ENCODE data around the gene ATXN7L3. TPM values are rescaled to one million over a fixed set of nuclear protein-coding genes. Genes with fewer than 3 reads are reported as not detected.

The ATXN7L3 gene
- polyA plus RNA-seq, 1 experiment, result 51.6 TPM

GRCh38 chr17:44236444-44236991, 36.8 kb upstream of the ATXN7L3 start:
- Histone ChIP-seq H3K4me3 (ENCODE audit: low read depth, low read length) (no peak overlapping the region), H3K9me3 (ENCODE audit: control insufficient read depth, insufficient read depth, low read length) (no peaks in the 10 kb centered on the region), H3K27me3 (ENCODE audit: control insufficient read depth, insufficient read depth, low read length) (peaks cover 2% of the 10 kb centered on the region), H3K27ac (ENCODE audit: low read depth, low read length) (no peak overlapping the region)
- ChIA-PET POLR2A (no interaction called here), CTCF (no interaction called here)
- TF ChIP-seq CTCF (IDR thresholded peaks at IDR 0.05; ENCODE audit: low read depth, low read length), result no peak
- DNase-seq (ENCODE audit: low read depth, low spot score), result no peak

GRCh38 chr17:44235583-44235936, 35.9 kb upstream of the ATXN7L3 start:
- Histone ChIP-seq H3K27ac (ENCODE audit: low read depth, low read length) (no peak overlapping the region), H3K9me3 (ENCODE audit: control insufficient read depth, insufficient read depth, low read length) (no peaks in the 10 kb centered on the region), H3K27me3 (ENCODE audit: control insufficient read depth, insufficient read depth, low read length) (peaks cover 9% of the 10 kb centered on the region), H3K4me3 (ENCODE audit: low read depth, low read length) (no peak overlapping the region)
- ChIA-PET CTCF (no interaction called here), POLR2A (no interaction called here)
- TF ChIP-seq CTCF (IDR thresholded peaks at IDR 0.05; ENCODE audit: low read depth, low read length), result no peak
- no peak for DNase-seq (ENCODE audit: low read depth, low spot score)

GRCh38 chr17:44233582-44233981, 33.9 kb upstream of the ATXN7L3 start:
- ChIA-PET POLR2A (no interaction called here), CTCF (no interaction called here)
- DNase-seq (ENCODE audit: low read depth, low spot score), result no peak
- Histone ChIP-seq H3K27ac (ENCODE audit: low read depth, low read length) (no peak overlapping the region), H3K4me3 (ENCODE audit: low read depth, low read length) (no peak overlapping the region), H3K9me3 (ENCODE audit: control insufficient read depth, insufficient read depth, low read length) (no peaks in the 10 kb centered on the region), H3K27me3 (ENCODE audit: control insufficient read depth, insufficient read depth, low read length) (peaks cover 7% of the 10 kb centered on the region)
- TF ChIP-seq CTCF (IDR thresholded peaks at IDR 0.05; ENCODE audit: low read depth, low read length), result no peak

GRCh38 chr17:44232061-44232460, 32.4 kb upstream of the ATXN7L3 start:
- ChIA-PET POLR2A (no interaction called here), CTCF (interaction anchor here (0.6 kb wide), 1 partner anchor 107 kb away, joined by 4 read pairs; no protein-coding TSS in a partner anchor)
- Histone ChIP-seq H3K27me3 (ENCODE audit: control insufficient read depth, insufficient read depth, low read length) (peaks cover 7% of the 10 kb centered on the region), H3K27ac (ENCODE audit: low read depth, low read length) (no peak overlapping the region), H3K9me3 (ENCODE audit: control insufficient read depth, insufficient read depth, low read length) (no peaks in the 10 kb centered on the region), H3K4me3 (ENCODE audit: low read depth, low read length) (no peak overlapping the region)
- no peak for TF ChIP-seq CTCF (IDR thresholded peaks at IDR 0.05; ENCODE audit: low read depth, low read length)
- no peak for DNase-seq (ENCODE audit: low read depth, low spot score)

GRCh38 chr17:44230140-44230539, 30.5 kb upstream of the ATXN7L3 start:
- H3K9me3 ChIP-seq (ENCODE audit: control insufficient read depth, insufficient read depth, low read length), result no peaks in the 10 kb centered on the region
- CTCF ChIA-PET, result no interaction called here
- H3K27me3 ChIP-seq (ENCODE audit: control insufficient read depth, insufficient read depth, low read length), result peaks cover 7% of the 10 kb centered on the region
- DNase-seq (ENCODE audit: low read depth, low spot score), result no peak
- H3K27ac ChIP-seq (ENCODE audit: low read depth, low read length), result no peak overlapping the region
- POLR2A ChIA-PET, result no interaction called here
- TF ChIP-seq CTCF (IDR thresholded peaks at IDR 0.05; ENCODE audit: low read depth, low read length), result no peak
- H3K4me3 ChIP-seq (ENCODE audit: low read depth, low read length), result no peak overlapping the region

Measured in AG04450 (cell line).